HG03460 (cell line): ENCODE results near the gene SLCO6A1.
A peak's percentile ranks its signal among the peaks of the same experiment; 100 is the strongest.
"Not testable (repeated sequence)": the region's sequence is repeated elsewhere in the genome, so short reads cannot be mapped to it uniquely, and the experiment has no call there.

Source experiments
- ATAC-seq: cut with Tn5 transposase; IDR thresholded peaks from one replicate; pipeline ENCODE4 v1.9.1; 2021; ENCODE audit not compliant: unreplicated experiment

SLCO6A1 gene, protein sequence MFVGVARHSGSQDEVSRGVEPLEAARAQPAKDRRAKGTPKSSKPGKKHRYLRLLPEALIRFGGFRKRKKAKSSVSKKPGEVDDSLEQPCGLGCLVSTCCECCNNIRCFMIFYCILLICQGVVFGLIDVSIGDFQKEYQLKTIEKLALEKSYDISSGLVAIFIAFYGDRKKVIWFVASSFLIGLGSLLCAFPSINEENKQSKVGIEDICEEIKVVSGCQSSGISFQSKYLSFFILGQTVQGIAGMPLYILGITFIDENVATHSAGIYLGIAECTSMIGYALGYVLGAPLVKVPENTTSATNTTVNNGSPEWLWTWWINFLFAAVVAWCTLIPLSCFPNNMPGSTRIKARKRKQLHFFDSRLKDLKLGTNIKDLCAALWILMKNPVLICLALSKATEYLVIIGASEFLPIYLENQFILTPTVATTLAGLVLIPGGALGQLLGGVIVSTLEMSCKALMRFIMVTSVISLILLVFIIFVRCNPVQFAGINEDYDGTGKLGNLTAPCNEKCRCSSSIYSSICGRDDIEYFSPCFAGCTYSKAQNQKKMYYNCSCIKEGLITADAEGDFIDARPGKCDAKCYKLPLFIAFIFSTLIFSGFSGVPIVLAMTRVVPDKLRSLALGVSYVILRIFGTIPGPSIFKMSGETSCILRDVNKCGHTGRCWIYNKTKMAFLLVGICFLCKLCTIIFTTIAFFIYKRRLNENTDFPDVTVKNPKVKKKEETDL

DNA sequence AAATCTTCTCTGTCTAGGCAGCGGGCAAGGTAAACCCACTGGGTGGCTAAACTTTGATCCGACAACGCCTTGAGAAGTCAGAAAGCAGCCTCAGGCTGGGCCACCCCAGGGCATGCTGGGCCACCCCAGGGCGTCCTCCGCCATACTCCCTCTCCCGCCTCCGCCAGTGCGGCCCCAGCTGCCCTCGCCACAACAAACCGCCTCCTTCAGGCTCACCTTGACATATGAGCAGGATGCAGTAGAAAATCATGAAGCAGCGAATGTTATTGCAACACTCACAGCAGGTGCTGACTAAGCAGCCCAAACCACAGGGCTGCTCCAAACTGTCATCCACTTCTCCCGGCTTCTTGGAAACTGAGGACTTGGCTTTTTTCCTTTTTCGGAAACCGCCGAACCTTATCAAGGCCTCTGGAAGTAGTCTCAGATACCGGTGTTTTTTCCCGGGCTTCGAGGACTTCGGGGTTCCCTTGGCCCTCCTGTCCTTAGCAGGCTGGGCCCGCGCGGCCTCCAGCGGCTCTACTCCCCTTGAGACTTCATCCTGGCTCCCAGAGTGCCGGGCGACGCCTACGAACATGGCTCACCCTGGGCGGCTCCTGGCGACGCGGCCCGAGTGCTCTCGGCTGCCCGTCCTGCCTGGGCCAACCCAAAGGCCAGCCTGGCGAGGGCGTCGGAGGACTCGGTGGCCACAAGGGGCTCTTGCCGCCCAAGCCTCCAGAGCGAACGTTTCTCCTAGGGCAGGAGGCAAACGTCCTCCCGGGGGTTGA lies at the start of gene SLCO6A1:
SLCO6A1 (minus strand) TSS at position 731 of the 764 bp plus-strand sequence; CDS start at position 574, 157 bp downstream.
- ATAC-seq = no peak

DNA sequence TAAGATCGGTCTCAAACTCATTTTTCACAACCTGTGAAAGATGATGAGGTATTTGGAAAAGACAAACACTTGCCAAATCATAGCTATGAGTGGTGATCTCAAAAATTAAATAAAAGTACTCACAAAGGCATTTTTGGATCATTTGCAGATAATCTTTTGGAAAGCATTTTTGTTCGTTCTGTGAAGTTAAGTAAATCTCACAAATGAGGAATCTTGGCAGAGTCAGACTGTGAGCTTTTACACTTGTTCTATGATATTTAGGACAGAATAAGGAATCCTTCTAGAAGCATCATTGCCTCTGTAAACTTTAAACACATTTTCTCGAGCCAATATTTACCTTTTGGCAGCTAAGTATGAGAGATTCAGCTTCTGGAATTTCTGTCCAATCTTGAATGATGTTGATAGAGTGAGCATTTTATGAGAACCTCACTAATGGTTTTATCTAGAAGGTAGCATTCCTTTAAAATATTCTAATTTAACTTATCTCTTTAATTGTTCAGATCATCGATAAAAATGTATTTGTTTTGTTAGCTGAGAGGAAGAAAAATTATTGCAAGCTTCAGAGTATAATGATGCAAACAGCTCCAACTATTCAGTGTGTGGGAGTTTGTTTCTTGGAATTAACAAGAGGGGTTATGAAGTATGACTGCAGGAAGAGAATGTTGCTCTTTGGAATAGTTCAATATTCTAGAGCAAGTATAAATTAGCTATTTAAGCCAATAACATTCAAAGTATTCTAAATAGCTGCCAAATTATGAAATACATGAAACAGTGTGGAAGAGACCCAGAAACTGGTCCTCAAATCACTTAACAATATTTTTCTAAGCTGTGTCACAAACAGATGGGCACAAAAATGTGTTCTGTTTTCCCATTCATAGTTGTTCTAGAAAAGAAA lies 48.6 kb upstream of the SLCO6A1 start:
- ATAC-seq = no peak

DNA sequence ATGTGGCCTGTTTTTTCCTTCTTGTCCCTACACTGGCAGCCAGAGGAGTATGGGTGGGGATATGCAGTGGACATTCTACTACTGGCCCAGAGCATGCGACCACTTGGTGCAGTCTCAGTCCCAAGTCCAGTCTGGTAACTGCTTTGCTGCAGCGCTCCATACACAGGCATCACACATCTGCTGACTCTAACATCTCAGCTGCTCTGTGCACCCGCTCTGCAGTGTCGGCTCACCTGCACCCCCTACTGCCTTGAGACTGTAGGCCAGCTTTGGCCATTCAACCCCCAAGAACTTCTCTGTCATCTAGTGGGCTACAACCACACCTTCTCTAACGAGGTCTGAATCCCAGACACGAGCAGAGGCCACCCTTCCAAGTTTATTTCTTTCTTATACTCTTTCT lies 46.4 kb upstream of the SLCO6A1 start:
- ATAC-seq = peak; percentile 68

GRCh38 chr5:102542057-102542456 lies 43.3 kb upstream of the SLCO6A1 start:
- no peak for ATAC-seq

GRCh38 chr5:102539996-102540728 lies 41.4 kb upstream of the SLCO6A1 start:
- no peak for ATAC-seq

DNA sequence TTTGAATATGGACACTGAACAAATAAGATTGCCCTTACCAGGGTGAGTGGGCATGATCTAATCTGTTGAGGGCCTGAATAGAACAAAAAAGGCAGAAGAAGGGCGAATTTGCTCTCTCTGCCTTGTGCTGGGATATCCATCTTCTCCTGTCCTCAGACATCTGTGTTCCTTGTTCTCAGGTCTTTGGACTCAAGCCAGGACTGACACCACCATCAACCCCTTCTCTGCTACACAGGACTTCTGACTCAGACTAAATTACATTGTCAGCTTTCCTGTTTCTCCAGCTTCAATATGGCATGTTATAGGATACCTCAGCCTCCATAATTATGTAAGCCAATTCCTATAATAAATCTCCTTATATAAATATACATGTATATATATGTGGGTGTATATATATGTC lies 40.8 kb upstream of the SLCO6A1 start:
- ATAC-seq = no peak

DNA sequence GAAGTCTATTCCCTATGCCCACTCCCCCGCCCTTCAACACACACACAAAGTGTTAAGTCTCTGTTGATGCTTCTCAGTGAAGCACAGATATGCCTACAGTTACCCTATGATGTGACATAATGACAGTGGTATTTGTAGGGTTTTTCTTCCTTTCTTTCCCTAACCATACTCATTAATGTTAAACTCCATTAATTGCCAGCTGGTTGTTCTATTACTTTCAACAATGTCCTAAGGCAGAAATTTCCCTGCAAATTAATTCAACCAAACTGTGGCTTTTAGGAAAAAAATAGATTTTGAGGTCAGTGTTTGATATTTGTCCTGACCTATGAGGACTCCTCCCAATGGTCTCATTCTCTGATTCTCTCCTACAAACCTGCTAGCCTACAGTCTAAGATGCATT lies 38.2 kb upstream of the SLCO6A1 start:
- ATAC-seq = no peak

- no peak for ATAC-seq
Observed at GRCh38 chr5:102536323-102536928, 37.6 kb upstream of the SLCO6A1 start.

DNA sequence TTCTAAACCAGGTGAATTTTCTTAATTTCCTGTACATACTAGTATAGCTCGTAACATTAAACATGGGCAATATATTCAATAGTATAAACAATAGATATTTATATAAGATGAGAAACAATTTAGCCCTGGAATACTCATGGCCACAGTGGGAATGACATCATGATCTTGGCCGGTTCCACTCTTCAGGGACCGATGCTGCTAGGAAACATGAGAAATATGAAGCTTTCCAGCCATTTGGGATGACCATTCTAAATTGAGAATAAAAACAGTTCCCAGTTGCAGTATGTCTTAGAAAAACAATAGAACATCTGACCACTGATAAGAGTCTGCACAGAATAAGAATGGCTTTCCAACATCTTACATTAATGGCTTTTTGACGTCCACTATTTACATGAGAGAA lies 33.3 kb upstream of the SLCO6A1 start:
- no peak for ATAC-seq

DNA sequence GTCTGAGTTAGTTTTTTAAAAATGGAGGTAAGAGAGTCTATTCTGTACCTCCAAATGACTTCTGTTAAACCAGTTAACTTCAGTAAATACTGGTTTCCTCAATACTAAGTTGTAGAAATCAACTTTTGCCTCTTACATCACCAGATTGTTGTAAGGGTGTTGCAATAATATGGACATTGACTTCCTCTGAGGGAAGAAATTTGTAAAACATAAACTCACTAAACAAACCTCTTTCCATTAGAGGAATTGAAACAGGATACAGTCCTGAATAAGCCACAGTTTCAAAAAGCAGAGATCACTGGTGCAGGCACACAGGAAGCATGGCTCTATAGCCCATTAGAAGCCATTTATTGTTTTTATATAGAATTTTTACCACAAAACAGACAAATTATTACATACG lies 32.7 kb upstream of the SLCO6A1 start:
- ATAC-seq = peak; percentile 97

DNA sequence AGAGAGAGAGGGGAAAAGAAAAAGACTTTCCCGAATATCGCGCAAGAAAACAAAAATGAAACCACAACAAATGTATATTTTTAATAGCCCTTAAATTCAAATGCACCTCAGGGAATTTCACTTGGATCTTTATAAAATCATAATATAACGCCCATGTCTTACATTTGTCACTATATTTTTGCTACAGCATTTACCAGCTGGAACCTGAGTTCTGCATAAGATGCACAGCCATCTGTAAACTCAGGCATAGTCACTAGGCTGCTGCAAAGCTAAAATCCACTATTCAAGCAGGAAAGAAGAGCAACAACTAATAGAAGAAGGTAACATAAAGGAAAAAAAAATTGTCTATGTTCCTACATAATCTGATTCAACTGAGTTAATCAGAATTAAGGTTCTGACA lies 30.6 kb upstream of the SLCO6A1 start:
- ATAC-seq = no peak

- no peak for ATAC-seq
Observed at GRCh38 chr5:102529031-102529430, 30.2 kb upstream of the SLCO6A1 start.

DNA sequence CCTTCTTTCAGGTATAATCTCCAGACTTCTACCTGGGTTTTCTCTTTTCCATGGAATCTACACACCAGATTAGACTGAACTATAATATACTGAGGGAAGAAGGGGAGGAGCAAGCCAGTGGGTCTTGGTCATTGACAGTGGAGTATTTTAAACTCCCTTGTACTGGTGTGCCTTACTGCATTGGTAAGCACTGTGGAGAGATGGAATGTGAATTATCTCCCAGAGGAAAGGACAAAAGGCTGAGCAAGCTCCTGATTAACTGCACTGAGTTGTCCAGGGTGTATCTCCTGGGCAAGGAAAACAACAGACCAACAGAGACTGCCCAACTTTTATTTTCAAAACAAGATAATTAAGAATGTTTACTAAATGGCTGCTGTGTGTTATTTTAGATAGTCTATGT lies 29.8 kb upstream of the SLCO6A1 start:
- ATAC-seq = no peak

GRCh38 chr5:102527547-102527946 lies 28.7 kb upstream of the SLCO6A1 start:
- ATAC-seq = no peak

DNA sequence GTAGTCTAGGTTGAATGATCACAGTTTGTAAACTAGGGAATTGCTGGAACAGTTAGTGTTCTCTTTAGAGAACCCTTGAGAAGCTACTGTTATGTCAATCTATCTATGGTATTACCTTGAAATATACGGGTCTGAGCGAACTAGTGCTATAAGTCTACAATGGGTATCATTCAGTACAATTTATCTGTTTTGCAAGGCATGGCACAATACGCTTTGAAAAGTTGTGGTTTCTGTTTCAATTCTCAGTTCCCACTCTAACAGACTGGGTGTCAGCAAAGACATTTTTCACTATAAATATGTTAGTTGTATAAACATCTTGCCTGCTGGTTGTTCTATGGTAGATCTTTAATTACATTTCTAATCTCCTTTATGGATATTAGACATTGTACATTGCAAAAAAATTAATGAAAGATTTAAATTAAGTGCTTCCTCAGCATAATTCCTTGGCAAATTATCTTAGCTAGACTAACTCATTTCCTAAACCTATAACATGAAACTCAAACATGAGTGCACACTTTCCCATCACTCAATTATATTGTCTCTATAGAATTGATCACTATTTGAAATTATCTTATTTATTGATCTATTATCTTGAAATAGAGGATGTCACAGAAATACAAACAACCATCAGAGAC lies 24.9 kb upstream of the SLCO6A1 start:
- ATAC-seq = peak; percentile 99

- no peak for ATAC-seq
Observed at GRCh38 chr5:102511666-102512065, 12.9 kb upstream of the SLCO6A1 start.

DNA sequence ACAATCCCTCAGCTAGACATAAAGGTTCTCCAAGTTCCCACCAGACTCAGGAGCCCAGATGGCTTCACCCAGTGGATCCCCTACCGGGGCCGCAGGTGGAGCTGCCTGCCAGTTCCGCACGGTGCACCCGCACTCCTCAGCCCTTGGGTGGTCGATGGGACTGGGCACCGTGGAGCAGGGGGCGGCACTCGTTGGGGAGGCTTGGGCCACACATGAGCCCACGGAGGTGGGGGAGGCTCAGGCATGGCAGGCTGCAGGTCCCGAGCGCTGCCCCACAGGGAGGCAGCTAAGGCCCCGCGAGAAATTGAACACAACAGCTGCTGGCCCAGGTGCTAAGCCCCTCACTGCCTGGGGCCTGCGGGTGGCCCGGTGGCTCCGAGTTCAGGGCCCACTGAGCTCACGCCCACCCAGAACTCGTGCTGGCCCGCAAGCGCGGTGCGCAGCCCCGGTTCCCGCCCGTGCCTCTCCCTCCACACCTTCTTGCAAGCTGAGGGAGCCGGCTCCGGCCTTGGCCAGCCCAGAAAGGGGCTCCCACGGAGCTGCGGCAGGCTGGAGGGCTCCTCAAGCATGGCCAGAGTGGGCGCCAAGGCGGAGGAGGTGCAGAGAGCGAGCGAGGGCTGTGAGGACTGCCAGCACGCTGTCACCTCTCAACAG lies 7.4 kb downstream of the SLCO6A1 start:
- ATAC-seq = not testable (repeated sequence)

DNA sequence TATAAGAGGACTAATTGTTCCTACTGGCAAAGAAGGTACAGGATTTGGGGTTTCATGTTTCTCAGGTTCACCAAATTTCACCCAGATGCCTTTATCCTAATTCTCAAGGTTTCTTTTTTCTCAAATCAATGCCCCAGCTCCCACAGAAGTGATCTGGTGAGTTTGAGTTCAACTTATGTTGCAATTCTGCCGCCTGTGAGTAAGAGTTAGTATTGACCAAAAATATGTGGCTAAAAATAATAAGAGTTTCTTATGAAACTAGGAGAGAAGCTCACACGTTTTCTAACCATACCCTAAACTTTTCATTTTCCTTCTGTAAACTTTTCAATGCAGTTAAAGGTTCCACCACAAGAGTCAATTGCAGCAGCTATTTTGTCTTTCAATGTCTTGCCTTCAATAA lies 15.1 kb downstream of the SLCO6A1 start:
- no peak for ATAC-seq
